Measurements from ENCODE around the gene CLASP1. TPM values are rescaled to one million over a fixed set of nuclear protein-coding genes. Genes with fewer than 3 reads are reported as not detected.

The CLASP1 gene
- total RNA-seq, 1 experiment from 2014 or later, result 45.9 TPM

GRCh38 chr2:121587131-121587530 is 62.1 kb downstream of the CLASP1 start:
- Histone ChIP-seq H2AFZ (ENCODE audit: low read length) (no peak overlapping the region), H3K56ac (ENCODE audit: insufficient read length, low read depth, low read length) (no peak overlapping the region), H3K4me2 (ENCODE audit: insufficient read depth, insufficient read length, low read length) (no peak overlapping the region), H2BK120ac (ENCODE audit: low read depth, low read length, poor library complexity, severe bottlenecking) (no peak overlapping the region), H3K23me2 (ENCODE audit: insufficient read length, low read depth, low read length, poor library complexity, severe bottlenecking) (no peaks in the 10 kb centered on the region), H3K4me1 (ENCODE audit: insufficient read depth, low read length) (no peaks in the 10 kb centered on the region), H4K8ac (replicated peaks; ENCODE audit: insufficient read length, low read depth, low read length) (no peak overlapping the region), H2BK20ac (ENCODE audit: low read depth, low read length, poor library complexity, severe bottlenecking) (no peak overlapping the region), H3K27ac (ENCODE audit: insufficient read length, low read depth, low read length) (no peak overlapping the region), H3K18ac (ENCODE audit: insufficient read length, low read depth, low read length) (no peak overlapping the region), H3T11ph (ENCODE audit: low read length) (no peak overlapping the region), H4K5ac (ENCODE audit: insufficient read length, low read depth, low read length) (no peak overlapping the region), H3K9me3 (ENCODE audit: control insufficient read depth, low read depth, low read length) (no peaks in the 10 kb centered on the region), H2AK5ac (ENCODE audit: insufficient read length, low read length) (no peak overlapping the region), H4K91ac (ENCODE audit: insufficient read length, low read depth, low read length) (no peak overlapping the region), H3K79me1 (ENCODE audit: insufficient read depth, low read depth, low read length, poor library complexity, severe bottlenecking) (no peaks in the 10 kb centered on the region), H2BK5ac (ENCODE audit: insufficient read length, low read length) (no peak overlapping the region), H3K79me2 (ENCODE audit: insufficient read depth, low read length) (no peaks in the 10 kb centered on the region; the same call in 1 of the 2 replicates), H2BK15ac (ENCODE audit: low read depth, low read length) (no peak overlapping the region), H4K20me1 (ENCODE audit: control insufficient read depth, insufficient read depth, insufficient read length) (no peaks in the 10 kb centered on the region), H3K4ac (ENCODE audit: low read depth, low read length) (no peak overlapping the region), H2BK12ac (ENCODE audit: insufficient read length, low read depth, low read length) (no peak overlapping the region), H3K9ac (ENCODE audit: extremely low read depth, insufficient read length, low read length) (no peak overlapping the region), H3K14ac (ENCODE audit: insufficient read depth, low read length) (no peak overlapping the region), H3K23ac (ENCODE audit: insufficient read length, low read depth, low read length) (no peak overlapping the region), H3K27me3 (ENCODE audit: insufficient read depth, low read length) (no peaks in the 10 kb centered on the region)
- peaks cover 0 to 7% (median 0%) of the 10 kb centered on the region in 3 experiments; a peak in 3 of 7 replicates for H3K36me3 Mint-ChIP-seq (ENCODE audit: insufficient read depth in 1 of 3, low read depth in 3 of 3)
- H3K9me3 Mint-ChIP-seq, result no peaks in the 10 kb centered on the region
- no peak for DNase-seq
- peak overlapping the region; percentile 38 to 90 (median 74); a peak in 4 of 7 replicates for H3K27ac Mint-ChIP-seq
- H3K4me1 Mint-ChIP-seq, result peaks cover 10 to 12% of the 10 kb centered on the region in 2 experiments
- H3K4me3 Mint-ChIP-seq, result no peak overlapping the region; a peak in 1 of 5 replicates
- WGBS (ENCODE audit: extremely low coverage, insufficient read length, low lambda C conversion rate), result no CpG with 5 or more reads among the region's 4 CpGs
- no peak for TF ChIP-seq CTCF (conservative IDR thresholded peaks at IDR 0.05)
- no peaks in the 10 kb centered on the region for H3K27me3 Mint-ChIP-seq (ENCODE audit: low read depth)

All from H9 (cell line).